Measurements from ENCODE around the gene RECQL5.

GRCh38 chr17:75590314-75590761 is 76.6 kb downstream of the RECQL5 start:
- TF ChIP-seq CTCF (IDR thresholded peaks at IDR 0.05) (no peak), EP300 (IDR thresholded peaks at IDR 0.05) (no peak)

Data from esophagus muscularis mucosa (tissue), 3 donors.